ENCODE measurements around the gene RERE.

The RERE gene

GRCh38 chr1:8543965-8544364 is 273.5 kb downstream of the RERE start:
- no peak for DNase-seq (ENCODE audit: low read depth in 2 of 2)

DNA sequence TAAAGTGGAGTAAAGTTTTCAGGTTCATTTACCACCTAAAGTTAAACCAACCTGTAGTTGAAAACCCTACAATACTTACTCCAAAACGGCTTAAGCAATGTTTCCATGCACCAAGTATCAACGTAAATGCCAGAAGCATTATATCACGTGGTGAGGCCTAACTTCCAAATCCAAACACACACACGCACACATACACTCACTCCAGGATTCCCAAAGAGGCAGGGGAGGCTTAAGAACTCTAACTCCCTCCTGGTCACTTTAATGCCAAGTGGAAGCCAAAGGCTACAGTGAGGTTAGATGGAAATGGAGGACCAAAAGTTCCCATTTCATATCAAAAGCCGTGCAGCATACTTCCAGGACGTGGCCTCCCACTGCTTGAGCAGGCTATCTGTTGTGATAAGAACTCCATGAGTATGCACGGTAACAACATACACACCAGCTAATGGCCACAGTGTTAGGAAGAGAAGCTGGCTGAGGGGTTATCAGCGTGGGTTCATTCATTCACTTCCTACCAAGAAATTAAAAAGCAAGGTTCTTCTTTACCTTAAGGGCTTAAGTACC is 275.4 kb downstream of the RERE start:
- no peak for DNase-seq (ENCODE audit: low read depth in 2 of 2)

DNA sequence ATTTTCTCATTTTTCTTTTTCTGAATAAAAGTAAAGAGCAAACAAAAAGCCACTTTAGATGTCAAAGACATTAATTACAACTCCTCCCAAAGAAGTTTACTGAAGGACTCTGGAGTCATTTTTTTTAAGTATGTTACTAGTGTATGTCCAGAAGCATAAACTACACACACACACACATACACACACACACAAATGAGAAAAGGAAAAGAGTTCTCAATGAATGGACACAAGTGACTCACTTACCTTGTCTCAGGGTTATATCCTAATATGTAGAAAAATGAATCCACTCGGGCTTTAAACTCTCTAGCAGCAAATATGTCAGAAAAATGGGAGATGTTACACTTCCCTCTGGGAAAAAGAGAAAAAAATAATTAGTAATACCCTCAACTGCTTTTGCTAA is 276.5 kb downstream of the RERE start:
- DNase-seq (ENCODE audit: low read depth in 2 of 2) = no peak

DNA sequence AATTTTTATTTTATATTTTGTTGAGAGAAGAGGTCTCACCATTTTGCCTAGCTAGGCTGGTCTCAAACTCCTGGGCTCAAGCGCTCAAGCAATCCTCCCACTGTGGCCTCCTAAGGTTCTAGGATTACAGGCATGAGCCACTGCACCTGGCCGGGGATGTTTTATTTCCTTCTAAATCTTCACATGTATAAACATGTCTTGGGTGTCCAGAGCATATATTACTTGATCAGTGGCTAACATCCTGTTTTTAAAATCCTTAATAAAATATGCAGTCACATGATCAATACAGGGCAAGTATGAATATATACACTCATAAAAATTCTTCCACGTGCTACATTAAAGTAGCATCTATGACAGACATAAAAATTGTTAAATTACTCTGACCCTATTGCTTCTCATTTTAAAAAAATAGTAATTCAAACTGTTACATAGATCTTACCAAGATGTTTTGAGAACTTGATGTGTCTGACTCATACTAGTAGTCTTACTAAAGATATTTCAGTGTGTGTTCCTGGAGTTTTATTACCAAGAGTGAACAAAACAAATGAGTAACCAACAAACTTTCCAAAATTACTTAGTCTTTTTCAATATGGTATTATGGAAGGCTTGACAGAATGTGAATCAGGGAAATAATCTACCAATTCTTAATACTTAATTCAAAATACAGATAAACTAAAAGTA is 277.0 kb downstream of the RERE start:
- no peak for DNase-seq (ENCODE audit: low read depth in 2 of 2)

DNA sequence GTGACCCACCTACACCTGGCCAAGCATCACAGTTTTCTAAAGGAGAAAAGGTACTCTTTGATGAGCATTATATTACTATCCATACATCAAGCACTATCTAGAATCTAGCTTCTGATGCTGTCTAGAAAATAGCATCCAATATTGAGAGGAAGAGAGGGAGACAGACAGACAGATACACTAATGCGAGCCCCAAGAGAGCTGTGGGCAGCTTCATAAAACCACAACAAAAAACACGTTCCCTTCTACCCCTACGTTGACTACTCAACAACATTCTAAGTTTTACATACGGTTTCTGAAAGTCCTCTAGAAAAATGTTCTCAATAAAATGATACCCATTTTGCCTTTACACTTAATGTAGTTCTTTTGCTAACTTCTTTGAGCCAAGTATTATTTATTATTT is 277.8 kb downstream of the RERE start:
- no peak for DNase-seq (ENCODE audit: low read depth in 2 of 2)

DNA sequence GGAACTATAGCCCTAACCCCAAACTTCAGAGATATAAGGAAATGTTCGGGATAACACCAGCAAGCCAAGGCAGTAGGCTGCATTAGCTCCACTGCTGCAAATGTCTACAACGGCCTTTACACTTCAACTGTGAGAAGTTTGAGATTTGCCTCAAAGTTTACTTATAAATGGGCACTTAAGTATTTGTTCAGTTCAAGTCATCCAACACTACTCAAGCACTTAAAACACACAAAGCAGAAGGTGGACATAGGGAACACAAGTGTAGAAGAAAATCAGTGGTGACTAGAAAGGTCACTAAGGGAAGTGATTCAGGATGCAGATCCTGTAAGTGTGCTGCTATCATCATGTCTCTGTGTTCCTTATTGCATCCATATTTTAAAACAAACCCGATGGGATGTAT is 278.9 kb downstream of the RERE start:
- no peak for DNase-seq (ENCODE audit: low read depth in 2 of 2)

- no peak for DNase-seq (ENCODE audit: low read depth in 2 of 2)
Measured at GRCh38 chr1:8537991-8538390, 279.4 kb downstream of the RERE start.

GRCh38 chr1:8536515-8536914 is 280.9 kb downstream of the RERE start:
- no peak for DNase-seq (ENCODE audit: low read depth in 2 of 2)

- DNase-seq (ENCODE audit: low read depth in 2 of 2) = no peak
Measured at GRCh38 chr1:8533907-8534306, 283.5 kb downstream of the RERE start.

DNA sequence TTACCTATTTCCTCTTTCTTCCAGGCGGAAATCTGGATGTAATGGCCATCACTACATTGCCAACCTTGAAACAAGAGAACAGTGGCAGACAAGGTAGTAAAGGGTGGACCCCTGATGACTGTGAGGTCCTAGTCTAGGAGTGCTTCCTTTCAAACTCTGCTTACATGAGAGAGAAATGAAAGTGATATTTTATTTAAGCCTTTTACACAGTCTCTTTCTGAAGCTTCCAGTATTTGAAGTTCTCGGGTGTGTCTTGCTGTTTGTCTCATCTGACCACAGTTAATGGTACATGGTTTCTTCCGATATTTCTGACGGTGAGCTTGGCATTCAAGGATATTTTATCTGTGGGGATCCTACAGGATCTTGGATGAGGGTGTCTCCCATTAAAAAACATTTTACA is 284.3 kb downstream of the RERE start:
- no peak for DNase-seq (ENCODE audit: low read depth in 2 of 2)

DNA sequence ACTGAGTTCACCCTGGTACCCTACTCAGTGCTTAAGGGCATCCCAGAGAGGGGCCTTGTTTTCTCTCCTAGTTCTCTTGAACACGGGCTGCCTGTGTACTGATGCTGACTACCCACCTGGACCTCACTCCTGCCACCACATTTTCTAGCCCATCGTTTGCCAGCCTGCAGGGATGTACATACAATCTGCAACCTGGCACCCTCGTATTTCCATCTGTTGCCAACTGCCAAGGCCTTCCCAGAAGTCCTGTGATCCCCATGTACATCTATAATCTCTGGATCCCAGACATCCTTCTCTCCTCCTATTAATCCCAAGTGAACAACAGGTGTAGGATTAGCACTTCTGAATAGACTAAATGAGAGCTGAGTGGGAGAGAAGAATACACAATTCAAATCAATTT is 287.5 kb downstream of the RERE start:
- no peak for DNase-seq (ENCODE audit: low read depth in 2 of 2)

DNA sequence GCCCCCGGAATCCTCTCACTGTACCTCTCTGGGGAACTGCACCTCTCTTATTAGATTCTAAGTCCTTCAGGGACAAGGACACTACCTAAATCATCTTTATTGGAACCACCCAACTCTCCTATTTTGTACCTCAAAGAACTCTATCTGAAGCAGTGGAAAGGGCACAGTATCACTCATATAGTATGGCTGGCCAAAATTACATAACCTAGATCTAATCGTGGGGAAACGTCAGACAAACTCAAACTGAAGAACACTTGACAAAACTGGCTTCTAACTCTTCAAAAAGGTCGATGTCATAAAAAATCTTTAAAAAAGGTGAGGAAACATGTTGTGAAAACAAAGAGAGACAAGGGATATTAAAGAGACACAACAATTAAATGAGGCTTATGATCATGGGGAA is 289.5 kb downstream of the RERE start:
- DNase-seq (ENCODE audit: low read depth in 2 of 2) = no peak

- DNase-seq (ENCODE audit: low read depth in 2 of 2) = peak; percentile 90 to 91
Measured at GRCh38 chr1:8525558-8526275, 291.7 kb downstream of the RERE start.

DNA sequence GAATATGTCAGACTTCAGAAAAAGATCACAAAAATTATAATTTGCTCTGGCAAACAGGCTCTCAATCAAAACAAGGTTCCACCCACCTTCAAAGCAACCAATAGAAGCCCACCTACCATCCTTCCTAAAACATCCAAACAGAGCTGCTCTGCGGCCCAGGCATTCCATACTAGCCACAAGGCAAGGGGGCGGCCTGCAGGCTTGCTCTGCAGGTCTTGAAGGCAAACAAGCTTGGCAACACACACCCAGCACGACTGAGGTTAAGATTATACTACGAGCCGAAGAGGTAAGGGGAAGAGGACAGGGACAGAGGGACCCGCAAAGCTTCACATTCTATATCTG is 292.3 kb downstream of the RERE start:
- DNase-seq (ENCODE audit: low read depth in 2 of 2) = peak in 1 of 2 experiments; percentile 25

DNA sequence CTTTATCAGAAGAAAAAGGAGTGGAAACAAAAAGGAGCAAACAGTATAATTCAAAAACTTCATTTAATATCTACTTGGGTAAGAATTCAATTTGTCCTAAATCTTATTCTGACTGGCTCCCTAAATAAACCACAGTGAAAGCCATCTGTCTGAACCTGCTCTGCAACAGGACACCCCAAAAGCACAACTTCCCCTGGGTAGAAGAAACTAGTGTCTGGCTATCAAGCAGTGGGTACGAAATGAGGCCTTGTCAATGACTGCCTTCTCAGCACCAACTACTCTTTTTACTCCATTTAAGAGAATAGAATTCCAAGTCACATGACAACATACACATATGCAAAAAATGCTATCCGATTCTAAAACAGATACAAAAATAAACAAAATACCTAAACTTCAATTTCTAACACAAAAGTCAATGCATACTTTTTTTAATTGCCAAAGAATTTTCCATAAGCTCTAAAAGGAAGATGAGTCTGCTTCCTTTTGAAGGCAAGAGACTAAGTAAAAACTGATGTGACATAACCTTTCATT is 292.7 kb downstream of the RERE start:
- no peak for DNase-seq (ENCODE audit: low read depth in 2 of 2)

GRCh38 chr1:8523666-8524206 is 293.7 kb downstream of the RERE start:
- DNase-seq (ENCODE audit: low read depth in 2 of 2) = no peak

GRCh38 chr1:8520483-8520966 is 296.9 kb downstream of the RERE start:
- DNase-seq (ENCODE audit: low read depth in 2 of 2) = no peak

GRCh38 chr1:8519167-8519566 is 298.3 kb downstream of the RERE start:
- no peak for DNase-seq (ENCODE audit: low read depth in 2 of 2)

DNA sequence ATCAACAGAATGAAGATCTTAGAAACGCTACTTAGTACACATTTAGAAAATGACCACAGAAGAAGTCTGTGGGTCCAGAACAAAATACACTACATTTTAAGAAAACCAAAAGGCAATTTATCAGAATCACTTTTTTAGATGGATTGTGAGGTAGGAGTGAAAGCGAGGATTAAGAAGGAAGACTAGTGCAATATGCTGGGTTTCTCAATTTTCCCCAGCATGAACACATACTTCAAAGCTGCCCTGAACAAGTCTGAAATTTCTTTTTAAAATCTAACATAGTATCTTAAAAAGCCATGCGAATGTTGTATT is 299.0 kb downstream of the RERE start:
- DNase-seq (ENCODE audit: low read depth in 2 of 2) = no peak

- no peak for DNase-seq (ENCODE audit: low read depth in 2 of 2)
Measured at GRCh38 chr1:8517661-8518489, 299.6 kb downstream of the RERE start.

GRCh38 chr1:8516793-8517556 is 300.5 kb downstream of the RERE start:
- no peak for DNase-seq (ENCODE audit: low read depth in 2 of 2)
